CD4-positive, alpha-beta T cell treated with Interleukin-17A for 1 hour (primary cell): ENCODE data around the gene SOX11.

ENCODE experiments used
- DNase-seq: peaks from one replicate; pipeline ENCODE4 v3.0.0-alpha.2; 2020

SOX11 gene

DNA sequence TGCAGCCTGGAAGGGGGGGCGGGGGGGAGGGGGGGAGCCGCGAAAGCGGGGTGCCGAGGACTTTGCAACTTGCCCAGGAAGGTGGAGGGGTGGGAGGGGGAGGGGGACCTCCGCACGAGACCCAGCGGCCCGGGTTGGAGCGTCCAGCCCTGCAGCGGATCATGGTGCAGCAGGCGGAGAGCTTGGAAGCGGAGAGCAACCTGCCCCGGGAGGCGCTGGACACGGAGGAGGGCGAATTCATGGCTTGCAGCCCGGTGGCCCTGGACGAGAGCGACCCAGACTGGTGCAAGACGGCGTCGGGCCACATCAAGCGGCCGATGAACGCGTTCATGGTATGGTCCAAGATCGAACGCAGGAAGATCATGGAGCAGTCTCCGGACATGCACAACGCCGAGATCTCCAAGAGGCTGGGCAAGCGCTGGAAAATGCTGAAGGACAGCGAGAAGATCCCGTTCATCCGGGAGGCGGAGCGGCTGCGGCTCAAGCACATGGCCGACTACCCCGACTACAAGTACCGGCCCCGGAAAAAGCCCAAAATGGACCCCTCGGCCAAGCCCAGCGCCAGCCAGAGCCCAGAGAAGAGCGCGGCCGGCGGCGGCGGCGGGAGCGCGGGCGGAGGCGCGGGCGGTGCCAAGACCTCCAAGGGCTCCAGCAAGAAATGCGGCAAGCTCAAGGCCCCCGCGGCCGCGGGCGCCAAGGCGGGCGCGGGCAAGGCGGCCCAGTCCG is 540 bp downstream of the SOX11 start:
- DNase-seq, result no peak

DNA sequence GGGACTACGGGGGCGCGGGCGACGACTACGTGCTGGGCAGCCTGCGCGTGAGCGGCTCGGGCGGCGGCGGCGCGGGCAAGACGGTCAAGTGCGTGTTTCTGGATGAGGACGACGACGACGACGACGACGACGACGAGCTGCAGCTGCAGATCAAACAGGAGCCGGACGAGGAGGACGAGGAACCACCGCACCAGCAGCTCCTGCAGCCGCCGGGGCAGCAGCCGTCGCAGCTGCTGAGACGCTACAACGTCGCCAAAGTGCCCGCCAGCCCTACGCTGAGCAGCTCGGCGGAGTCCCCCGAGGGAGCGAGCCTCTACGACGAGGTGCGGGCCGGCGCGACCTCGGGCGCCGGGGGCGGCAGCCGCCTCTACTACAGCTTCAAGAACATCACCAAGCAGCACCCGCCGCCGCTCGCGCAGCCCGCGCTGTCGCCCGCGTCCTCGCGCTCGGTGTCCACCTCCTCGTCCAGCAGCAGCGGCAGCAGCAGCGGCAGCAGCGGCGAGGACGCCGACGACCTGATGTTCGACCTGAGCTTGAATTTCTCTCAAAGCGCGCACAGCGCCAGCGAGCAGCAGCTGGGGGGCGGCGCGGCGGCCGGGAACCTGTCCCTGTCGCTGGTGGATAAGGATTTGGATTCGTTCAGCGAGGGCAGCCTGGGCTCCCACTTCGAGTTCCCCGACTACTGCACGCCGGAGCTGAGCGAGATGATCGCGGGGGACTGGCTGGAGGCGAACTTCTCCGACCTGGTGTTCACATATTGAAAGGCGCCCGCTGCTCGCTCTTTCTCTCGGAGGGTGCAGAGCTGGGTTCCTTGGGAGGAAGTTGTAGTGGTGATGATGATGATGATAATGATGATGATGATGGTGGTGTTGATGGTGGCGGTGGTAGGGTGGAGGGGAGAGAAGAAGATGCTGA is 1.4 kb downstream of the SOX11 start:
- no peak for DNase-seq

GRCh38 chr2:5694306-5694705 is 2.1 kb downstream of the SOX11 start:
- no peak for DNase-seq

DNA sequence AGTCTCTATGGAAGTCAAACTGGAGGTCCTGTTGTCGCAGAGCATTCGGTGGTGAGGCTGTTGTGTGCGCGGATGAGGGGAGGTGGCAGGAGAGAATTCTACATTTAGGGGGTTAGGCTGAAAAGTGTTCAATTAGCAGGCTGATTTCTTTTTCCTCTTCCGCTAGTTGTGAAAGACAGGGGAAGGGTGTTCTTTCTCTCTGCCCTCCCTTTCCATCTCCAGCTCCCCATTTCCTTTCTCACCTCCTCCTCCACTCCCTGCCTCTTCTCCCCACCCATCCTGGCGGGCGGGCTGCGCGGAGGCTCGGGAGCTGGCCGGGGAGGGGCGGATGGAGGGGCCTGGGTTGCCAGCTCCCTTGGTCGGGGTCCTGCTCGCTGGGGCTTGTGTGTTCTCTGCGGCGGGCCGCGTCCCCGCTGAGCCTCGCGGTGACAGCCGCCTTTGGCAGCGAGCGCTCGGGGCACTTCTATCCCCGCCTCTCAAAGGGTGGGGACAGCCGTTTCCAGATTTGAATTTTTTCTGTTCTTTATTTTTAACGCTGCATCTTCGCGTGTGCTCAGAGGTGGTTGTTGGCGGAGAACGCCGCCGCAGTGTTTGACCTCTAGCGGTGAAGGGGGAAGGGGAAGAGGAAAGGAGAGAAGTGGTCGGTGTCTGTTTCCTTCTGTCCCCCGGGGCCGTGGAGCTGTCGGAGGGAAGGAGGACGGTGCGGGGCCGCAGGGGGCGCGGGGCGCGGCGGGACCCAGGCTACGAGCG is 3.6 kb downstream of the SOX11 start:
- DNase-seq, result no peak

DNA sequence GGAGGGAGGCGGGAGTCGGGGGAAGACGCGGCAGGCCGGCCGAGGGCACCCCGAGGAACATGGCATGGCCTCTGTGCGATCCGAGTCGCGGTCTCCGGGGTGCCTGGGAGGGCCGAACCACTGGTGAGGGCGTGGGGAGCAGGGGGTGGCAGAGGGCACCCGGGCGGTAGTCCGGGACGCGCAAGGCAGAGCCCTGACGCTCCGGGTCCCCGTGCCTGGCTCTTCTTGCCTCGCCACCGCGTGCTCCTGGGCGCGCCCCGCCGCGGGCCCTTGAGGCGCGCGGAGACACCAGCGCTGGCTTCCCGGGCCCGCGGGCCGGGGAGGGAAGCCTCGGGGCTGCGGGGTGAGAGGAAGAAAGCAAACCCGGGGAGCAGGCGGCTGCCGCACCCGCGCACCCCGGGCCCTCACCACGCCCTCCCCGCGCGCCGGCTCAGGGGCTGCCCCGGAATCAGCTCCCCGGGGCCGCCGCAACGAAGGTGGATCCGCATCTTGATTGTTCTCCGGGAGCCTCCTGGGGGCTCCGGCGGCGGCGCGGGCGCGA is 4.3 kb downstream of the SOX11 start:
- DNase-seq, result no peak

DNA sequence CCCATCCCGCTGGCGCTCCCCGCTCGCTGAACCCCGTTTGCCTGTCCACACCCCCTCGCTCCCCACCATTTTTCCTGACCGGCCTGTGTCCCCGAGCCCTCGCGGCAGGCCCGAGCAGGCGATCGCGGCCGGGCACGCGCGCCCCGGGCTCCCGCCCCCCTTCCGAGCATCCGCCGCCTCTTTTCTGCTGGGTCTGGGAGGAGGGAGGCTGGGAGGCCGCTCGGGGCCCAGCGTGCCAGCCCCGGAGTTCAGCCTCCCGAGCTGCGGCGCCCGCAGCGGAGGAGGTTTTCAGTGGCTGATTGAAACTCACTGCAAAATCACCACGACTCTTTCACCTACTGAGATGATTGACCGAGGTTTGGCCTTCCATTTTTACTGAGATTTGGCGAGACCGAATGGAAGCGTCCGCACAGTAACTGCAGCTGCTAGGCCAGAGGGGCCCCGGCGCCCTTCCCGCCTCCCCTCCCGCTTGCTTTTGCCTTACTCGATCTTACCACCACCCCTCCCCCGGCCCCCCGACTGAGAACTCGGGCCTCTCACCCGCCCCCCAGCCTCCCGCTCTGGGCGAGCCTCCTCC is 4.8 kb downstream of the SOX11 start:
- DNase-seq, result no peak

GRCh38 chr2:5697562-5697961 is 5.4 kb downstream of the SOX11 start:
- DNase-seq, result no peak

- no peak for DNase-seq
These were observed 6.0 kb downstream of the SOX11 start for GRCh38 chr2:5698134-5698533.

GRCh38 chr2:5699963-5700362 is 7.8 kb downstream of the SOX11 start:
- DNase-seq, result no peak

- DNase-seq, result no peak
These were observed 8.4 kb downstream of the SOX11 start for GRCh38 chr2:5700551-5700950.

GRCh38 chr2:5701266-5701665 is 9.1 kb downstream of the SOX11 start:
- no peak for DNase-seq

DNA sequence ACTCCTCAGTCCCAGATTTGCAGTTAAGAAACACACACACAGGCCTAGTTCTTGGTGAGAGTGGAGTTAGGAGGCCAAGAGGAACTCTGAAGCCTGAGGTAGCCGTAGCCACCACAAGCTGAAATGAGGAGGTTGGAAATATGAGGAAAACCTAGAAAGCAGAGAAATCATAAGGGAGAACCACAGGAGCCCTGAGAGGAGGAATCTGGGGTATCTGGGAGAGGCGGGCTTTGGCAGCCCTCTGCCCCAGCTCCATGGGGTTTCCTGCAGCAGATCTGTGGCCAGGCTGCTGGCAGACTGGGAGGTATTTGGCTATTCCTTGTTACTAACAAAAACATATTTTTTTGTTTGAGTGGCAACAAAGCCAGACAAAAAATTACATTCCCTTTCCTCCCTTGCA is 11.0 kb downstream of the SOX11 start:
- DNase-seq, result no peak

DNA sequence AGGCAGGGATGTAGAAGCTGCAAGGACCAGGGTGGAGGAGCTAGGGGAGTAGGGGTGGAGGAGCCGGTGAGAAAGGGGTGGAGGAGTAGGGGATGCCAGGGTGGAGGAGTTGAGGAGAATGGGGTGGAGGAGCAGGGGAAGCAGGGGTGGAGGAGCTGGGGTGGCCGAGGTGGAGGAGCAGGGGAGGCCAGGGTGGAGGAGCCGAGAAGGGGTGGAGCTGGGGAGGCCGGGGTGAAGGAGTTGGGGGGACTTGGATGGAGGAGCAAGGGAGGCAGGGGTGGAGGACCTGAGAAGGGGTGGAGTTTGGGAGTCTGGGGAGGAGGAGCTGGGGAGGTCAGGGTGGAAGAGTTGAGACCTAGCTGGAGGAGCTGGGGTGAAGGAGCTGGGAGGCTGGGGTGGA is 13.3 kb downstream of the SOX11 start:
- DNase-seq, result no peak

DNA sequence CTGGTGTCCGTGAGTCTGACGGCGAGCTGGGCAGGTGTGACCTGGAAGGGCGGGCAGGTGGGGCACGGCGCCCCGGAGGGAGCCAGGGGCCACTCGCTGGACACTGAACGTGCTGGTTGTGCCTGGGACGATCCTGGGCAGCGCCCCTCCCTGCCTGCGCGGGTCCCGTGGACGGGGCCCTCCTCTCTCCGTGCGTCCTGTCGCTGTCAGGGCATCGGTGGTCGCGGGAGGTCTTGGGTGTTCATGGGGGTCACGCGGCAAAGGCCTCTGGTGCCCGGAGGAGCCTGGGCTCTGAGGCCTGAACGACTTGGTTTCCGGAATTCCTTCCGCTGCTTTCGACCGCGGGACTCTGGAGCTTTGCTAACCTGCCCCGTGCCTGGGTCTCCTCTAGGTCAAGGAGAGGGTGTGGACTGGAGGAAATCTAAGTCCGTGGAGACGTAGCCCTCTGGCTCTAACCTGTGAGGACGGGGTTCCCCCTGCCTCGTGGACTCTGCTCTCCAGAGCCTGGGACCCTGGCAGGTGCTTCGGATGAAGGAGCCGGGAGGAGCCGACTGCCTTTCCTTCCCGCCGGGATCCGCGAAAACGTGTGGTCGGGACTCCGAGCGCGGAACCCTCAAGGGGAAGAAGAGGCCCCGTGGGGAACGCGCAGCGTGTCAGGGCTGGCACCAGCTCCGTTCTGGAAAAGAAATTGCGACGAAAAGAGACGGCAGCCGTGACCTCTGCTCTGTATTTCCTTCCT is 14.7 kb downstream of the SOX11 start:
- no peak for DNase-seq

- DNase-seq, result no peak
These were observed 18.4 kb downstream of the SOX11 start for GRCh38 chr2:5710615-5711014.

- DNase-seq, result no peak
These were observed 20.9 kb downstream of the SOX11 start for GRCh38 chr2:5713101-5713500.

DNA sequence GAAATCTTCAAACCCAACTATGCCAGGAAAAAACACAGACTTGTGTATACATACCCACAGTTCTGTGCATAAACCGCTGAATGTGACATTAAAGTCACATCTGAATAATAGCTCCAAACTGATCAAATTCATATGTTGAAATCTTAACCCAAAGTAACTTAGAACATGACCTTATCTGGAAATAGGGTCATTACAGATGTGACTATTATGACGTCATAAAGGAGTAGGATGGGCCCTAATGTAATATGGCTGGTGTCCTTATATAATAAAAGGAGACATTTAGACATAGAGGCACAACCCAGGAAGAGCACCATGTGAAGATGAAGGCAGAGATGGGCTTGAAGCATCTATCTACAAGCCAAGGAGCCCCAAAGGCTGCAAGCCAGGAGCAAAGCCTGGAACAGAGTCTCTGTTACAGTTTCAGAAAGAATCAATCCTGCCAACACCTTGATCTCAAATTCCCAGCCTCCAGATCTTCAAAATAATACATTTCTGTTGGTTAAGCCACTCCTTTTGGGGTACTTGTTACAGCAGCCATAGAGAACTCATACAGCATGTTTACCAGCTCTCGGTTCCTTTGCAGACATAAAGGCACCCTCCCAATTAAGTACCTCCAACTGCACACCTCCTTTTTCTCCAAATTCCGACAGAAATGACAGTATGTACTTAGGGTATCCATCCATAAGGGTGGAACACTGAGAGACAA is 27.6 kb downstream of the SOX11 start:
- no peak for DNase-seq

DNA sequence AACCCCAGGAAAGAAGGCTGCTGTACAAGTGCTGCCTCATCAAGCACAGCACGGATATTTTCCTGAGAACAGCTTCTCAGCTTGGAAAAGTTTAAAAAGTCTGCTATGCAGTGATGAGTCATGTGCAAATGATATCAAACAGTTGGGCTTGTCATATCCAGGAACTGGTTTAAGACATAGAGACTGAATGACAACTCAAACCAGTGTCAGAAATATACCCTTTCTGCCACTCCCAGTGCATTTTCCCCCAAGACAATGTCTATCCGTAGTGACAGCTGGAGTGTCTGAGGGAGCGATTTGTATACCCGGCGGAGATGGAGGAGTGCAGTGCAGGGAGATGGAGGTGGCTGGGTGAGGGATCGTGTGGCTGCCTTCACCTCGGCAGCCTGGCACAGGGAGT is 28.2 kb downstream of the SOX11 start:
- no peak for DNase-seq

DNA sequence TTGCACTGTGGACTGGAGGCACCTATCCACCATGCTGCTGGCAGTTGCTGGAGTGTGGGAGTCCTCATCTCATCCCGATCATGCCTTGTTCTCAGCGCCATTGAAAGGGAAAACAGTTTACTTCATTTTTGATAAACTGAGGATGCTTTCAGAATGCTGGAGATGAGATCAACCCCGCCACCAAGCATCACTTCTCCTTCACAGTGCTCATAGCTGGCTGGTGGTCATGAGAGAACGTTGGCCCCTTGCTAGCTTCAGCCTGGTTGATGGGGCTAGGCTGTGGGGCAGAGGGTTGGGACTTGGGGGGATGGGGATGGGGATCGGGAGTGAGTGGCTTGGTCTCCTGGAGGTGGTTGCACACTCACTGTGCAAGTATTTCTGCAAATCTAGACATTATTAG is 30.1 kb downstream of the SOX11 start:
- DNase-seq, result no peak

DNA sequence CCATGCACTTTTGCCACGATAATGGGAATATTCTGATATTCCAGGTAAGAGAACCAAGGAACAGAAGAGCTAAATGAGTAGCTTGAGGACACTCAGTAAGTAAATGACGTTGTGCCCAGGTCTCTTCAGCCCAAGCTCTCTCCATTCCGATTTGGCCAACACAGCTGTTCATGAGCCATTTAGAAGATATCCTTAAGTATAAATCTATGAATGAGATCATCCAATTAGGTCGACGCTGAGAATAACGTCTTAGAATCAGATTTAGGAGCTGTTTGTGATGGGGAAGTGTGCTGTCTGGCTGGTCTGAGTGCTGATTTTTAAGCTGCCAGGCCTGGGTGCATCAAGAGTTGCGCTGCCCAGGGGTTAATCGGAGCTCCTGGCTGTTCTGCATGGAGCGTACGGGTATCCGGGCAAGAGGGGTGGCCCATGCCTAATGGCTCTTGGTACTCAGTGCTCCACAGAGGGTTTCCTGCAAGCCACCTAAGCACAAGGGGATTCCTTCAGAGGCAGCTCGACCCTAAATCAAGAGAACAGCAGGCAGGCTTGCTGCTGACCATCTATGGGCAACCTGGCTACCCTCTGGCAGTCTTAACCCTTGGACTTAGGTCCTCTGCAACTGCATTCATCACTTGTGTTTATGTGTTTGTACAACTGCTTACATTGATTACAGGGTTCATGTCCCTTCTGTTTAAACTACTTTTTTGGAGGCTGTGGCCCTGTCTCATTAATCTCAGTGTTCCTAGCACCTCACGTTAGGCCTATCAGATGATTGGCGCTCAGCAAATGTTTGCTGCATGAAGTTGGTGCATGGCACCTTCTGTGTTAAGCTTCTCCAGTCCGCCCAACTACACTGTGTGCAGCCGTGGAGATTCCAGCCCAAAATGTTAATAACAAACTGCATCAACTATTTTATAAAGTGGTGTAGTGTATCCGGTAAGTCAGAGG is 31.9 kb downstream of the SOX11 start:
- no peak for DNase-seq
